ENCODE data around the gene HTR1B. TPM values are rescaled to one million over a fixed set of nuclear protein-coding genes. Genes with fewer than 3 reads are reported as not detected.

The HTR1B gene
- total and polyA plus RNA-seq, 12 donors = 0.06 to 0.91 (median 0.41) TPM; not detected in 5

GRCh38 chr6:77425216-77425615 lies 38.1 kb downstream of the HTR1B start:
- no peaks in the 10 kb centered on the region for H3K36me3 ChIP-seq (replicated peaks in 1 of 2)
- H3K27me3 ChIP-seq = no peaks in the 10 kb centered on the region
- DNase-seq = no peak
- no peaks in the 10 kb centered on the region for H3K4me1 ChIP-seq (replicated peaks in 1 of 2)
- TF ChIP-seq CTCF (IDR thresholded peaks at IDR 0.05) (no peak), POLR2A (IDR thresholded peaks at IDR 0.05) (no peak)
- WGBS, 4 donors = 67 to 95% (median 78%) methylated on average over 1 of the region's 1 CpG
- no peak overlapping the region for H3K4me3 ChIP-seq
- no peak overlapping the region for H3K27ac ChIP-seq
- intact Hi-C loops (cut with DNase I) = no loop called here
- H3K9me3 ChIP-seq (replicated peaks in 1 of 3) = no peaks in the 10 kb centered on the region

- Histone ChIP-seq H3K4me3 (no peak overlapping the region), H3K27ac (no peak overlapping the region), H3K4me1 (replicated peaks in 1 of 2) (no peaks in the 10 kb centered on the region), H3K27me3 (no peaks in the 10 kb centered on the region), H3K36me3 (replicated peaks in 1 of 2) (no peaks in the 10 kb centered on the region), H3K9me3 (replicated peaks in 1 of 3) (no peaks in the 10 kb centered on the region)
- TF ChIP-seq CTCF (IDR thresholded peaks at IDR 0.05) (no peak), POLR2A (IDR thresholded peaks at IDR 0.05) (no peak)
- intact Hi-C loops (cut with DNase I) = no loop called here
- no peak for DNase-seq
- WGBS, 4 donors = 74 to 84% (median 83%) methylated on average over 2 of the region's 2 CpGs
These were observed 38.5 kb downstream of the HTR1B start for GRCh38 chr6:77424761-77425160.

- no peaks in the 10 kb centered on the region for H3K9me3 ChIP-seq (replicated peaks in 1 of 3)
- intact Hi-C loops (cut with DNase I) = no loop called here
- no peak overlapping the region for H3K27ac ChIP-seq
- 72 to 85% (median 81%) methylated on average over 2 of the region's 2 CpGs for WGBS, 4 donors
- no peak for DNase-seq
- no peak for TF ChIP-seq CTCF (IDR thresholded peaks at IDR 0.05)
- TF ChIP-seq POLR2A (IDR thresholded peaks at IDR 0.05) = no peak
- H3K27me3 ChIP-seq = no peaks in the 10 kb centered on the region
- H3K4me3 ChIP-seq = no peak overlapping the region
- no peaks in the 10 kb centered on the region for H3K4me1 ChIP-seq (replicated peaks in 1 of 2)
- H3K36me3 ChIP-seq (replicated peaks in 1 of 2) = no peaks in the 10 kb centered on the region
These were observed 46.5 kb downstream of the HTR1B start for GRCh38 chr6:77416839-77417238.

GRCh38 chr6:77415706-77416105 lies 47.6 kb downstream of the HTR1B start:
- no peak overlapping the region for H3K27ac ChIP-seq
- TF ChIP-seq CTCF (IDR thresholded peaks at IDR 0.05) (no peak), POLR2A (IDR thresholded peaks at IDR 0.05) (no peak)
- DNase-seq = no peak
- intact Hi-C loops (cut with DNase I) = no loop called here
- H3K27me3 ChIP-seq = no peaks in the 10 kb centered on the region
- H3K4me1 ChIP-seq (replicated peaks in 1 of 2) = no peaks in the 10 kb centered on the region
- H3K9me3 ChIP-seq (replicated peaks in 1 of 3) = no peaks in the 10 kb centered on the region
- 85 to 92% (median 90%) methylated on average over 2 of the region's 2 CpGs for WGBS, 4 donors
- H3K4me3 ChIP-seq = no peak overlapping the region
- no peaks in the 10 kb centered on the region for H3K36me3 ChIP-seq (replicated peaks in 1 of 2)

Other genes starting within 250 kb of the HTR1B start
- 1 to 10 TPM in 2 of 9 donors, under 1 TPM in 7; 0.24 to 2.8 (median 0.67) TPM for gene MEI4, start 189.5 kb upstream of the HTR1B start, total RNA-seq
- gene MEI4, start 189.5 kb upstream of the HTR1B start, polyA plus RNA-seq = 1 to 10 TPM in 1 of 3 donors, under 1 TPM in 2; 0.16 to 1.6 (median 0.17) TPM

Measured in adrenal gland (tissue), 12 donors.